Activated B cell treated with CpG ODN at 0.5 μM for 24 hours (primary cell): ENCODE results near the gene GSC2. TPM values are rescaled to one million over a fixed set of nuclear protein-coding genes. Genes with fewer than 3 reads are reported as not detected.
A peak's percentile ranks its signal among the peaks of the same experiment; 100 is the strongest.

Experiments used
- ATAC-seq: fragments of 200-7000 bp; cut with Tn5 transposase; one replicate; pipeline ENCODE4 v1.10.0; 2021; ENCODE audit warnings: low read depth, mild to moderate bottlenecking, moderate library complexity
- CTCF ChIA-PET: fragments of 350-600 bp; sonication (Branson Sonifier 250); formaldehyde crosslinking; loops from one replicate; lab custom pipeline; 2021; ENCODE audit warnings: antibody characterized with exemption; lab: Charles Lee
- POLR2A ChIA-PET: fragments of 350-600 bp; sonication (Branson Sonifier 250); formaldehyde crosslinking; loops from one replicate; lab custom pipeline; 2021; ENCODE audit warnings: antibody characterized with exemption; lab: Charles Lee
- DNase-seq: peaks from one replicate; pipeline ENCODE4 v3.0.0; 2022
- H3K27ac Mint-ChIP-seq: one replicate; pipeline ENCODE4 v1.8.0; 2020; ENCODE audit warnings: mixed read lengths
- H3K27me3 Mint-ChIP-seq: one replicate; pipeline ENCODE4 v1.8.0; 2021; ENCODE audit warnings: mixed read lengths
- H3K36me3 Mint-ChIP-seq: one replicate; pipeline ENCODE4 v1.8.0; 2021; ENCODE audit warnings: low read depth, mixed read lengths
- H3K4me1 Mint-ChIP-seq: one replicate; pipeline ENCODE4 v1.8.0; 2021; ENCODE audit warnings: mixed read lengths
- H3K4me3 Mint-ChIP-seq: one replicate; pipeline ENCODE4 v1.8.0; 2020; ENCODE audit warnings: mild to moderate bottlenecking, mixed read lengths
- H3K9me3 Mint-ChIP-seq: one replicate; pipeline ENCODE4 v1.8.0; 2020; ENCODE audit warnings: mixed read lengths
- CTCF ChIP-seq: fragments of 200-600 bp; IDR thresholded peaks from one replicate; pipeline ENCODE4 v1.8.0; 2022; ENCODE audit warnings: antibody characterized with exemption, mild to moderate bottlenecking
- intact Hi-C: fragments of 100-400 bp; cut with micrococcal nuclease; formaldehyde crosslinking; loops from one replicate; pipeline ENCODE4 v1.15.1; 2024
- total RNA-seq: library from RNA; stranded (reverse); gene quantifications from 2 replicates; pipeline ENCODE4 v1.2.3, GENCODE V29; 2022

Gene GSC2
- total RNA-seq, 1 donor from 2014 or later: not detected

GRCh38 chr22:19125011-19125410, 25.1 kb downstream of the GSC2 start:
- intact Hi-C loops: no loop called here
- no peak overlapping the region for H3K27ac Mint-ChIP-seq
- ChIA-PET CTCF (interaction anchor here (1.1 kb wide), 1 partner anchor 19 kb away, joined by 3 read pairs; the partner anchor contains the start of gene ESS2), POLR2A (no interaction called here)
- no peak overlapping the region for H3K4me3 Mint-ChIP-seq
- peaks cover 4% of the 10 kb centered on the region for H3K36me3 Mint-ChIP-seq
- DNase-seq (no peak), ATAC-seq (no peak)
- TF ChIP-seq CTCF: no peak
- H3K27me3 Mint-ChIP-seq: no peaks in the 10 kb centered on the region
- peaks cover 23% of the 10 kb centered on the region for H3K4me1 Mint-ChIP-seq
- no peaks in the 10 kb centered on the region for H3K9me3 Mint-ChIP-seq

DNA sequence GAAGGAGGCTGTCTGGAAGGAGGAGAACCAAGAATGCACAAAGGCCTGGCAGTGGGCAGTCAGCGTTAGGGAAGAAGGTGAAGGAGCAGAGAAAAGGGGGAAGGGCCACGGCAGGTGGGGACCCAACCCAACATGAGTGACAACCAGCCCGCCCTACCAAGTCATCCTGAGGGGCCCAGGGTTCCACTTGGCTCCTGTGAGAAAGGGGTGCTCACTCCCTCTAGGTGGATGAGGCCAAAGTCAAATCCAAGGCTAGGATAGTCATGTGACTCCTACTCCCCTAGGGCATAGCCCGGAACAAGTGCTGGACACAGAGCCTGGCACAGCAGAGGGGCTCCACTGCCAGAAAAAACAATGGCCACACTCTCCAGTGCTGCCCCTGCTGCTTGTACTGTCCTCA, 25.7 kb downstream of the GSC2 start:
- Mint-ChIP-seq H3K27me3 (no peaks in the 10 kb centered on the region), H3K36me3 (peaks cover 4% of the 10 kb centered on the region), H3K4me3 (no peak overlapping the region), H3K4me1 (peaks cover 29% of the 10 kb centered on the region), H3K27ac (no peak overlapping the region), H3K9me3 (no peaks in the 10 kb centered on the region)
- ATAC-seq (no peak), DNase-seq (no peak)
- POLR2A ChIA-PET: no interaction called here
- CTCF ChIA-PET: no interaction called here
- no peak for TF ChIP-seq CTCF
- intact Hi-C loops: loop anchor here (5.0 kb wide), 2 partner anchors 37 to 353 kb away; partner anchors contain the start of genes CDC45 and UFD1

DNA sequence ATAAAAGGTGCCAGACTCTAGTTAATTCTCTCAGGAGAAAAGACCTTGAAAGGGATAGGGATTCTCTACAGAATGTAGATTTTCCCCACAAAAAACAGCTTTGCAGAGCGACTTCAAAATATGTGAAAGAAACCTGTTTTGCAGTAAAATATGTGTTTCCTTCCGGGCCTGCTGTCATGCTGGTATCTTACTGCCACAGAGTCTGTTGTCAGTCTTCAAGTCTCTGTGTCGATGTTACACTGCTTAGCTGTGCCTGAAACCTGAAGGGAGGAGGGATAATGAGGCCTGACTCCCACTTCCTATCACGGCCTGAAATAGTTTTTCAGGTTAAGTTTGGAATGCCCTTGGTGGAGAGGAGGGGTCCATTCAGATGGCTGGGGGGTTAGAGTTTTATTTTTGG, 26.2 kb downstream of the GSC2 start:
- Mint-ChIP-seq H3K4me3 (no peak overlapping the region), H3K27ac (no peak overlapping the region), H3K4me1 (peaks cover 34% of the 10 kb centered on the region), H3K27me3 (no peaks in the 10 kb centered on the region), H3K9me3 (no peaks in the 10 kb centered on the region), H3K36me3 (peaks cover 4% of the 10 kb centered on the region)
- TF ChIP-seq CTCF: no peak
- DNase-seq: no peak
- ChIA-PET POLR2A (no interaction called here), CTCF (no interaction called here)
- intact Hi-C loops: loop anchor here (5.0 kb wide), 2 partner anchors 37 to 353 kb away; partner anchors contain the start of genes CDC45 and UFD1
- no peak for ATAC-seq

GRCh38 chr22:19122752-19123492, 27.2 kb downstream of the GSC2 start:
- no peak for DNase-seq
- H3K4me3 Mint-ChIP-seq: peak overlapping the region; percentile 86
- peak overlapping the region; percentile 61 for H3K27ac Mint-ChIP-seq
- intact Hi-C loops: loop anchor here (1.0 to 5.0 kb wide), 6 partner anchors 14 to 354 kb away; partner anchors contain the start of genes CDC45, ESS2, MRPL40 and UFD1
- no peaks in the 10 kb centered on the region for H3K27me3 Mint-ChIP-seq
- TF ChIP-seq CTCF: no peak
- peaks cover 44% of the 10 kb centered on the region for H3K4me1 Mint-ChIP-seq
- ChIA-PET POLR2A (interaction anchor here (0.6 to 3.4 kb wide), 8 partner anchors 11 to 496 kb away, joined by 3 to 23 read pairs (median 3); partner anchors contain the start of genes CDC45, ESS2 and SLC25A1), CTCF (interaction anchor here (0.5 to 0.9 kb wide), 2 partner anchors 12 to 22 kb away, joined by 3 read pairs; no protein-coding TSS in a partner anchor)
- ATAC-seq: no peak
- H3K9me3 Mint-ChIP-seq: no peaks in the 10 kb centered on the region
- H3K36me3 Mint-ChIP-seq: peaks cover 8% of the 10 kb centered on the region
